SJSA1 (cell line): ENCODE measurements around the gene TPRX1. TPM values are rescaled to one million over a fixed set of nuclear protein-coding genes. Genes with fewer than 3 reads are reported as not detected.
"Not testable (repeated sequence)": the region's sequence is repeated elsewhere in the genome, so short reads cannot be mapped to it uniquely, and the experiment has no call there.

Experiments used
- DNase-seq, 2 experiments: peaks; one replicate each; pipeline ENCODE4 v3.0.0-alpha.2; 2015 to 2020; ENCODE audit warnings: low spot score in 2 of 2, low read depth in 1 of 2
- H3K27ac ChIP-seq: fragments of 250-450 bp; sonication (Bioruptor Pico); 2 replicates; pipeline ENCODE4 v1.5.1; 2020; ENCODE audit warnings: mild to moderate bottlenecking, moderate library complexity
- H3K27me3 ChIP-seq: fragments of 250-450 bp; sonication (Bioruptor Pico); replicated peaks from 2 replicates; pipeline ENCODE4 v1.5.1; 2020; ENCODE audit warnings: mild to moderate bottlenecking, moderate library complexity
- H3K36me3 ChIP-seq: fragments of 250-450 bp; sonication (Bioruptor Pico); 2 replicates; pipeline ENCODE4 v1.5.1; 2020; ENCODE audit warnings: mild to moderate bottlenecking
- H3K4me1 ChIP-seq: fragments of 250-450 bp; sonication (Bioruptor Pico); replicated peaks from 2 replicates; pipeline ENCODE4 v1.6.1; 2021; ENCODE audit warnings: mild to moderate bottlenecking
- H3K4me3 ChIP-seq: fragments of 250-450 bp; sonication (Bioruptor Pico); 2 replicates; pipeline ENCODE4 v1.5.1; 2020; ENCODE audit warnings: mild to moderate bottlenecking
- H3K9me3 ChIP-seq: fragments of 250-450 bp; sonication (Bioruptor Pico); replicated peaks from 2 replicates; pipeline ENCODE4 v1.5.1; 2020; ENCODE audit warnings: mild to moderate bottlenecking
- total RNA-seq: library from RNA; depleted of rRNA; stranded (reverse); fragments of >200 nt; shearing (Covaris generic); gene quantifications from 2 replicates; pipeline ENCODE4 v1.2.3, GENCODE V29; 2014

The TPRX1 gene
- total RNA-seq, 1 experiment from 2014 or later: not detected

GRCh38 chr19:47769534-47769933 is 34.8 kb downstream of the TPRX1 start:
- Histone ChIP-seq H3K36me3 (no peaks in the 10 kb centered on the region), H3K27me3 (no peaks in the 10 kb centered on the region), H3K9me3 (no peaks in the 10 kb centered on the region), H3K27ac (no peak overlapping the region), H3K4me1 (no peaks in the 10 kb centered on the region), H3K4me3 (no peak overlapping the region)
- no peak for DNase-seq

GRCh38 chr19:47768604-47769003 is 35.7 kb downstream of the TPRX1 start:
- H3K27me3 ChIP-seq: no peaks in the 10 kb centered on the region
- H3K36me3 ChIP-seq: no peaks in the 10 kb centered on the region
- H3K4me3 ChIP-seq: no peak overlapping the region
- H3K9me3 ChIP-seq: no peaks in the 10 kb centered on the region
- H3K27ac ChIP-seq: no peak overlapping the region
- no peaks in the 10 kb centered on the region for H3K4me1 ChIP-seq
- DNase-seq: no peak

GRCh38 chr19:47767349-47767748 is 37.0 kb downstream of the TPRX1 start:
- H3K4me3 ChIP-seq: no peak overlapping the region
- H3K27ac ChIP-seq: no peak overlapping the region
- no peaks in the 10 kb centered on the region for H3K9me3 ChIP-seq
- H3K27me3 ChIP-seq: no peaks in the 10 kb centered on the region
- H3K4me1 ChIP-seq: no peaks in the 10 kb centered on the region
- no peaks in the 10 kb centered on the region for H3K36me3 ChIP-seq
- no peak for DNase-seq

- Histone ChIP-seq H3K27me3 (no peaks in the 10 kb centered on the region), H3K27ac (no peak overlapping the region), H3K4me3 (no peak overlapping the region), H3K36me3 (no peaks in the 10 kb centered on the region), H3K4me1 (no peaks in the 10 kb centered on the region), H3K9me3 (no peaks in the 10 kb centered on the region)
- no peak for DNase-seq
Observed at GRCh38 chr19:47766670-47767069, 37.7 kb downstream of the TPRX1 start.

- H3K4me1 ChIP-seq: no peaks in the 10 kb centered on the region
- DNase-seq: no peak
- no peaks in the 10 kb centered on the region for H3K9me3 ChIP-seq
- no peaks in the 10 kb centered on the region for H3K27me3 ChIP-seq
- no peaks in the 10 kb centered on the region for H3K36me3 ChIP-seq
- H3K27ac ChIP-seq: no peak overlapping the region
- H3K4me3 ChIP-seq: no peak overlapping the region
Observed at GRCh38 chr19:47766359-47766620, 38.1 kb downstream of the TPRX1 start.

- Histone ChIP-seq H3K4me1 (no peaks in the 10 kb centered on the region), H3K36me3 (no peaks in the 10 kb centered on the region), H3K27me3 (no peaks in the 10 kb centered on the region), H3K27ac (no peak overlapping the region), H3K4me3 (no peak overlapping the region), H3K9me3 (no peaks in the 10 kb centered on the region)
- DNase-seq: peak; percentile 44 to 72
Observed at GRCh38 chr19:47765523-47766358, 38.6 kb downstream of the TPRX1 start.

GRCh38 chr19:47764705-47765104 is 39.6 kb downstream of the TPRX1 start:
- not testable (repeated sequence) for H3K27ac ChIP-seq, H3K9me3 ChIP-seq, DNase-seq, H3K4me3 ChIP-seq, H3K4me1 ChIP-seq, H3K36me3 ChIP-seq, H3K27me3 ChIP-seq

GRCh38 chr19:47762615-47763308 is 41.6 kb downstream of the TPRX1 start:
- no peaks in the 10 kb centered on the region for H3K4me1 ChIP-seq
- H3K9me3 ChIP-seq: no peaks in the 10 kb centered on the region
- H3K27ac ChIP-seq: no peak overlapping the region
- no peaks in the 10 kb centered on the region for H3K27me3 ChIP-seq
- H3K36me3 ChIP-seq: peaks cover 14% of the 10 kb centered on the region
- no peak for DNase-seq
- no peak overlapping the region for H3K4me3 ChIP-seq

GRCh38 chr19:47762151-47762550 is 42.2 kb downstream of the TPRX1 start:
- peaks cover 21% of the 10 kb centered on the region for H3K36me3 ChIP-seq
- H3K9me3 ChIP-seq: no peaks in the 10 kb centered on the region
- no peak overlapping the region for H3K4me3 ChIP-seq
- no peak overlapping the region for H3K27ac ChIP-seq
- H3K27me3 ChIP-seq: no peaks in the 10 kb centered on the region
- H3K4me1 ChIP-seq: no peaks in the 10 kb centered on the region
- no peak for DNase-seq

- peaks cover 26% of the 10 kb centered on the region for H3K36me3 ChIP-seq
- no peaks in the 10 kb centered on the region for H3K4me1 ChIP-seq
- H3K27me3 ChIP-seq: no peaks in the 10 kb centered on the region
- H3K27ac ChIP-seq: no peak overlapping the region
- DNase-seq: no peak
- H3K9me3 ChIP-seq: no peaks in the 10 kb centered on the region
- H3K4me3 ChIP-seq: no peak overlapping the region
Observed at GRCh38 chr19:47761566-47761965, 42.8 kb downstream of the TPRX1 start.

- no peak overlapping the region for H3K27ac ChIP-seq
- no peak overlapping the region for H3K4me3 ChIP-seq
- H3K4me1 ChIP-seq: no peaks in the 10 kb centered on the region
- no peaks in the 10 kb centered on the region for H3K9me3 ChIP-seq
- no peak for DNase-seq
- H3K36me3 ChIP-seq: peaks cover 36% of the 10 kb centered on the region
- no peaks in the 10 kb centered on the region for H3K27me3 ChIP-seq
Observed at GRCh38 chr19:47760632-47760999, 43.7 kb downstream of the TPRX1 start.

- no peaks in the 10 kb centered on the region for H3K4me1 ChIP-seq
- peaks cover 58% of the 10 kb centered on the region for H3K36me3 ChIP-seq
- no peaks in the 10 kb centered on the region for H3K27me3 ChIP-seq
- no peak for DNase-seq
- H3K27ac ChIP-seq: no peak overlapping the region
- no peak overlapping the region for H3K4me3 ChIP-seq
- no peaks in the 10 kb centered on the region for H3K9me3 ChIP-seq
Observed at GRCh38 chr19:47758443-47758804, 45.9 kb downstream of the TPRX1 start.

GRCh38 chr19:47757617-47758442 is 46.5 kb downstream of the TPRX1 start:
- Histone ChIP-seq H3K27me3 (no peaks in the 10 kb centered on the region), H3K4me3 (no peak overlapping the region), H3K9me3 (no peaks in the 10 kb centered on the region), H3K27ac (no peak overlapping the region), H3K4me1 (no peaks in the 10 kb centered on the region), H3K36me3 (peaks cover 64% of the 10 kb centered on the region)
- no peak for DNase-seq

GRCh38 chr19:47756953-47757608 is 47.3 kb downstream of the TPRX1 start:
- no peaks in the 10 kb centered on the region for H3K4me1 ChIP-seq
- peaks cover 71% of the 10 kb centered on the region for H3K36me3 ChIP-seq
- no peak overlapping the region for H3K4me3 ChIP-seq
- no peaks in the 10 kb centered on the region for H3K27me3 ChIP-seq
- no peak for DNase-seq
- H3K27ac ChIP-seq: no peak overlapping the region
- H3K9me3 ChIP-seq: no peaks in the 10 kb centered on the region
